IMR-90 (cell line): ENCODE results near the gene ANKRD63. TPM values are rescaled to one million over a fixed set of nuclear protein-coding genes. Genes with fewer than 3 reads are reported as not detected.

Experiments used
- ATAC-seq: fragments of 200-7000 bp; cut with Tn5 transposase; 2 replicates; pipeline ENCODE4 v1.9.1; 2020; ENCODE audit warnings: low read depth, mild to moderate bottlenecking, moderate library complexity
- BruUV-seq: library from RNA; stranded (reverse); fragments of 400-500 nt; replicated peaks from 2 replicates; lab custom pipeline; 2021; lab: Mats Ljungman, UMichigan
- CTCF ChIA-PET: fragments of 300-600 bp; formaldehyde crosslinking; extraction: SDS; loops from one replicate; lab custom pipeline; 2021; ENCODE audit warnings: antibody characterized with exemption; lab: Yijun Ruan, JAX
- POLR2A ChIA-PET: fragments of 300-600 bp; sonication (Branson Sonifier 250); formaldehyde crosslinking; loops from one replicate; lab custom pipeline; 2022; ENCODE audit warnings: antibody characterized with exemption; ENCODE audit not compliant: unreplicated experiment; lab: Charles Lee
- DNase-seq: peaks from one replicate; pipeline ENCODE4 v3.0.0; 2013
- H2AFZ ChIP-seq: replicated peaks from 2 replicates; pipeline ENCODE3; 2013; ENCODE audit warnings: low read length, mild to moderate bottlenecking; ENCODE audit not compliant: poor library complexity
- H2AK5ac ChIP-seq: 2 replicates; pipeline ENCODE4 v1.6.1; 2013; ENCODE audit warnings: low read depth, low read length, inconsistent platforms
- H2AK9ac ChIP-seq: replicated peaks from 2 replicates; pipeline ENCODE3; 2013; ENCODE audit warnings: mild to moderate bottlenecking, low read depth, low read length, moderate library complexity; ENCODE audit not compliant: poor library complexity
- H2BK120ac ChIP-seq: 2 replicates; pipeline ENCODE4 v1.6.1; 2013; ENCODE audit warnings: low read depth, low read length, inconsistent platforms
- H2BK15ac ChIP-seq: 3 replicates; pipeline ENCODE4 v1.6.1; 2013; ENCODE audit warnings: low read depth, low read length, inconsistent platforms
- H2BK20ac ChIP-seq: 2 replicates; pipeline ENCODE4 v1.6.1; 2013; ENCODE audit warnings: low read depth, mild to moderate bottlenecking, inconsistent platforms, low read length, moderate library complexity
- H2BK5ac ChIP-seq: 2 replicates; pipeline ENCODE4 v1.6.1; 2013; ENCODE audit warnings: mild to moderate bottlenecking, low read depth, low read length, inconsistent platforms; ENCODE audit not compliant: poor library complexity, severe bottlenecking
- H3K14ac ChIP-seq: replicated peaks from 2 replicates; pipeline ENCODE4 v1.6.1; 2013; ENCODE audit warnings: low read depth, low read length, inconsistent platforms
- H3K18ac ChIP-seq: 2 replicates; pipeline ENCODE4 v1.6.1; 2013; ENCODE audit warnings: low read depth, low read length, control low read depth
- H3K23ac ChIP-seq: 2 replicates; pipeline ENCODE4 v1.6.1; 2013; ENCODE audit warnings: low read depth, low read length, inconsistent platforms
- H3K27ac ChIP-seq: 2 replicates; pipeline ENCODE4 v1.5.1; 2013; ENCODE audit warnings: mild to moderate bottlenecking, control low read depth, low read length; ENCODE audit not compliant: insufficient read depth
- H3K27me3 ChIP-seq: 2 replicates; pipeline ENCODE4 v1.6.1; 2013; ENCODE audit warnings: low read length; ENCODE audit not compliant: control insufficient read depth, insufficient read depth
- H3K36me3 ChIP-seq: 2 replicates; pipeline ENCODE4 v1.6.1; 2013; ENCODE audit warnings: low read length, mixed read lengths; ENCODE audit not compliant: control insufficient read depth, insufficient read depth
- H3K4ac ChIP-seq: 2 replicates; pipeline ENCODE4 v1.6.1; 2013; ENCODE audit warnings: low read depth, low read length, inconsistent platforms
- H3K4me1 ChIP-seq: 2 replicates; pipeline ENCODE4 v1.6.1; 2013; ENCODE audit warnings: low read length, mixed read lengths; ENCODE audit not compliant: control insufficient read depth, insufficient read depth
- H3K4me2 ChIP-seq: 2 replicates; pipeline ENCODE4 v1.6.1; 2013; ENCODE audit warnings: low read depth, mild to moderate bottlenecking, control low read depth, low read length, moderate library complexity
- H3K4me3 ChIP-seq: 2 replicates; pipeline ENCODE4 v1.5.1; 2013; ENCODE audit warnings: low read depth, mild to moderate bottlenecking, control low read depth, low read length, moderate library complexity; ENCODE audit not compliant: insufficient read depth
- H3K56ac ChIP-seq: 2 replicates; pipeline ENCODE4 v1.6.1; 2013; ENCODE audit warnings: low read length, inconsistent platforms; ENCODE audit not compliant: insufficient read depth; ENCODE audit errors: extremely low read depth
- H3K79me1 ChIP-seq, 2 experiments: 2 replicates each; pipeline ENCODE4 v1.6.1; 2013; ENCODE audit warnings: low read length in 2 of 2, inconsistent platforms in 1 of 2, low read depth in 1 of 2
- H3K9ac ChIP-seq: 2 replicates; pipeline ENCODE4 v1.6.1; 2013; ENCODE audit warnings: low read depth, low read length, control low read depth
- H3K9me1 ChIP-seq: 2 replicates; pipeline ENCODE4 v1.6.1; 2013; ENCODE audit warnings: low read length, inconsistent platforms; ENCODE audit not compliant: insufficient read depth
- H3K9me3 ChIP-seq: 2 replicates; pipeline ENCODE4 v1.6.1; 2013; ENCODE audit warnings: low read length; ENCODE audit not compliant: control insufficient read depth, insufficient read depth
- H4K20me1 ChIP-seq: 2 replicates; pipeline ENCODE4 v1.6.1; 2013; ENCODE audit warnings: low read length, inconsistent platforms; ENCODE audit not compliant: insufficient read depth
- H4K5ac ChIP-seq: 2 replicates; pipeline ENCODE4 v1.6.1; 2013; ENCODE audit warnings: mild to moderate bottlenecking, low read depth, low read length, control low read depth
- H4K8ac ChIP-seq, 2 experiments: 2 replicates each; pipeline ENCODE4 v1.6.1; 2013; ENCODE audit warnings: low read depth in 2 of 2, low read length in 2 of 2, control low read depth in 1 of 2, inconsistent platforms in 1 of 2
- H4K91ac ChIP-seq: 2 replicates; pipeline ENCODE4 v1.6.1; 2013; ENCODE audit warnings: low read depth, low read length, inconsistent platforms; ENCODE audit not compliant: insufficient read depth
- BHLHE40 ChIP-seq: fragments of 150-350 bp; IDR thresholded peaks from 2 replicates; pipeline ENCODE4 v1.6.1; 2016; ENCODE audit warnings: mild to moderate bottlenecking, low read depth, low read length
- CEBPB ChIP-seq: IDR thresholded peaks from 2 replicates; pipeline ENCODE4 v1.6.1; 2012; ENCODE audit warnings: low read depth, low read length, improper control_type of control experiment
- MAFK ChIP-seq: IDR thresholded peaks from 2 replicates; pipeline ENCODE4 v1.6.1; 2012; ENCODE audit warnings: low read depth, low read length, improper control_type of control experiment
- POLR2A ChIP-seq: IDR thresholded peaks from 2 replicates; pipeline ENCODE4 v1.6.1; 2012; ENCODE audit warnings: mild to moderate bottlenecking, low read depth, low read length
- RCOR1 ChIP-seq: IDR thresholded peaks from 2 replicates; pipeline ENCODE4 v1.6.1; 2012; ENCODE audit warnings: mild to moderate bottlenecking, low read length, improper control_type of control experiment; ENCODE audit not compliant: insufficient replicate concordance
- SMC3 ChIP-seq: fragments of 150-350 bp; IDR thresholded peaks from 2 replicates; pipeline ENCODE4 v1.6.1; 2016; ENCODE audit warnings: low read depth, mild to moderate bottlenecking, antibody characterized with exemption, low read length, moderate library complexity
- WGBS, 2 experiments: methylation state at CpG; one replicate each; pipeline versions ENCODE4 v1.1.5 to v1.1.7; 2013; ENCODE audit warnings: missing lambda C conversion rate in 2 of 2; ENCODE audit not compliant: insufficient read length in 1 of 2; ENCODE audit errors: extremely low coverage in 2 of 2; 5-methylcytosine and 5-hydroxymethylcytosine counted together
- dilution Hi-C: fragments of 300-500 bp; cut with HindIII; formaldehyde crosslinking; loops from one replicate; pipeline ENCODE4 v1.14.3; 2018; ENCODE audit warnings: low sequenced_read_pairs; ENCODE audit not compliant: unreplicated experiment
- in situ Hi-C: fragments of 300-500 bp; cut with MboI; formaldehyde crosslinking; loops from 3 replicates; pipeline ENCODE4 v1.14.3; 2019; ENCODE audit warnings: low sequenced_read_pairs, inconsistent platforms, mixed read lengths
- intact Hi-C: fragments of 100-400 bp; cut with micrococcal nuclease; formaldehyde crosslinking; loops from 2 replicates; pipeline ENCODE4 v1.10.0; 2022
- polyA plus RNA-seq, 3 experiments: library from polyadenylated mRNA; depleted of rRNA; stranded (reverse); fragments of >200 nt; gene quantifications; 2 replicates each; pipeline ENCODE4 v1.2.3, GENCODE V29; 2012; ENCODE audit warnings: low replicate concordance in 1 of 3
- total RNA-seq: library from RNA; depleted of rRNA; stranded (reverse); fragments of >200 nt; gene quantifications from 2 replicates; pipeline ENCODE4 v1.2.3, GENCODE V29; 2012
- TF ChIP-seq, protein P1 (sequence below): conservative IDR thresholded peaks from 2 replicates; pipeline ENCODE4 v1.5.1; 2012; ENCODE audit warnings: mild to moderate bottlenecking, low read depth, low read length, improper control_type of control experiment
- TF ChIP-seq, protein P2 (sequence below): fragments of 150-350 bp; IDR thresholded peaks from 2 replicates; pipeline ENCODE4 v1.6.1; 2016; ENCODE audit warnings: low read depth, mild to moderate bottlenecking, low read length, moderate library complexity, borderline replicate concordance

Gene ANKRD63
- total and polyA plus RNA-seq, 2 of the 4 experiments (the other 2 are of a cell fraction), result not detected

DNA sequence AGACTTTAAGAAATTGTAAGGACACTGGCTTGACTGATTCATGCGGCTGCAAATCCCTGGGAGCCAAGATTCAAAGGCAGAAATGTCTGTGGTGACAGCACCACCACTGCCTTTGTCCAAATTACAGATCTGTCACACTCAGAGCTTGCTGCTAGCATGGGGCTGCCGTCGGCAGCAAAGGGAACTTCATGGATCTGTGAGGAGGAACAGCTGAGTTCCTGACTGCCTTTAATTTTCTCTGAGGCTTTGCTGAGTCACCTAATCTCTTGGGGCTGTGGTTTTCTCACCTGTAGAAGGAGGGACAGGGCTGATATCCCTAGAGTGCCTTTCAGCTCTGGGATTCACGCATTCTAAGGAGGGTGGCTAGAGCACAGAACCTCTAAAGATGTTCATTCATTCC is 48.1 kb downstream of the ANKRD63 start:
- in situ Hi-C loops, result no loop called here
- Histone ChIP-seq H3K79me1 (no peaks in the 10 kb centered on the region), H3K23ac (no peak overlapping the region), H2BK20ac (no peak overlapping the region), H3K4me3 (no peak overlapping the region), H3K4ac (no peak overlapping the region), H2AFZ (no peak overlapping the region), H4K91ac (no peak overlapping the region), H3K9me1 (0 out of 2 replicates have a peak, but pooled peaks cover 3% of the 10 kb centered on the region), H3K27ac (no peak overlapping the region), H4K20me1 (no peaks in the 10 kb centered on the region), H2BK120ac (no peak overlapping the region), H3K9ac (no peak overlapping the region), H3K27me3 (peaks cover 6% of the 10 kb centered on the region; the same call in 1 of the 2 replicates), H3K56ac (no peak overlapping the region), H3K4me1 (peaks cover 5% of the 10 kb centered on the region; the same call in 1 of the 2 replicates), H3K9me3 (no peaks in the 10 kb centered on the region), H3K14ac (no peak overlapping the region), H2BK15ac (no peak overlapping the region), H3K4me2 (no peak overlapping the region), H2AK5ac (no peak overlapping the region), H4K5ac (no peak overlapping the region), H3K36me3 (no peaks in the 10 kb centered on the region), H2AK9ac (no peak overlapping the region), H2BK5ac (no peak overlapping the region), H4K8ac (no peak overlapping the region), H3K18ac (no peak overlapping the region)
- ChIA-PET CTCF (no interaction called here), POLR2A (no interaction called here)
- DNase-seq (no peak), ATAC-seq (no peak)
- dilution Hi-C loops, result no loop called here
- WGBS, 2 experiments, result no CpG with 5 or more reads among the region's 4 CpGs
- intact Hi-C loops, result no loop called here
- no TSS peak for BruUV-seq
- TF ChIP-seq POLR2A (no peak), MAFK (no peak), BHLHE40 (no peak), CEBPB (no peak), RCOR1 (no peak), SMC3 (no peak)
- TF ChIP-seq, protein P1, sequence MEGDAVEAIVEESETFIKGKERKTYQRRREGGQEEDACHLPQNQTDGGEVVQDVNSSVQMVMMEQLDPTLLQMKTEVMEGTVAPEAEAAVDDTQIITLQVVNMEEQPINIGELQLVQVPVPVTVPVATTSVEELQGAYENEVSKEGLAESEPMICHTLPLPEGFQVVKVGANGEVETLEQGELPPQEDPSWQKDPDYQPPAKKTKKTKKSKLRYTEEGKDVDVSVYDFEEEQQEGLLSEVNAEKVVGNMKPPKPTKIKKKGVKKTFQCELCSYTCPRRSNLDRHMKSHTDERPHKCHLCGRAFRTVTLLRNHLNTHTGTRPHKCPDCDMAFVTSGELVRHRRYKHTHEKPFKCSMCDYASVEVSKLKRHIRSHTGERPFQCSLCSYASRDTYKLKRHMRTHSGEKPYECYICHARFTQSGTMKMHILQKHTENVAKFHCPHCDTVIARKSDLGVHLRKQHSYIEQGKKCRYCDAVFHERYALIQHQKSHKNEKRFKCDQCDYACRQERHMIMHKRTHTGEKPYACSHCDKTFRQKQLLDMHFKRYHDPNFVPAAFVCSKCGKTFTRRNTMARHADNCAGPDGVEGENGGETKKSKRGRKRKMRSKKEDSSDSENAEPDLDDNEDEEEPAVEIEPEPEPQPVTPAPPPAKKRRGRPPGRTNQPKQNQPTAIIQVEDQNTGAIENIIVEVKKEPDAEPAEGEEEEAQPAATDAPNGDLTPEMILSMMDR, result no peak
- TF ChIP-seq, protein P2, sequence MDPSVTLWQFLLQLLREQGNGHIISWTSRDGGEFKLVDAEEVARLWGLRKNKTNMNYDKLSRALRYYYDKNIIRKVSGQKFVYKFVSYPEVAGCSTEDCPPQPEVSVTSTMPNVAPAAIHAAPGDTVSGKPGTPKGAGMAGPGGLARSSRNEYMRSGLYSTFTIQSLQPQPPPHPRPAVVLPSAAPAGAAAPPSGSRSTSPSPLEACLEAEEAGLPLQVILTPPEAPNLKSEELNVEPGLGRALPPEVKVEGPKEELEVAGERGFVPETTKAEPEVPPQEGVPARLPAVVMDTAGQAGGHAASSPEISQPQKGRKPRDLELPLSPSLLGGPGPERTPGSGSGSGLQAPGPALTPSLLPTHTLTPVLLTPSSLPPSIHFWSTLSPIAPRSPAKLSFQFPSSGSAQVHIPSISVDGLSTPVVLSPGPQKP, result no peak
